GM19193 (cell line): ENCODE measurements around the gene SLK.

Experiments used
- POLR2A ChIP-seq: IDR thresholded peaks from 4 replicates; pipeline ENCODE4 v1.6.1; 2011; ENCODE audit not compliant: insufficient read depth, insufficient read length; ENCODE audit errors: extremely low read depth

The SLK gene

GRCh38 chr10:103966671-103967447 lies at the start of gene SLK:
SLK (plus strand) TSS chr10:103967140; CDS start chr10:103967746, 606 bp downstream.
- peak; percentile 84 for TF ChIP-seq POLR2A

DNA sequence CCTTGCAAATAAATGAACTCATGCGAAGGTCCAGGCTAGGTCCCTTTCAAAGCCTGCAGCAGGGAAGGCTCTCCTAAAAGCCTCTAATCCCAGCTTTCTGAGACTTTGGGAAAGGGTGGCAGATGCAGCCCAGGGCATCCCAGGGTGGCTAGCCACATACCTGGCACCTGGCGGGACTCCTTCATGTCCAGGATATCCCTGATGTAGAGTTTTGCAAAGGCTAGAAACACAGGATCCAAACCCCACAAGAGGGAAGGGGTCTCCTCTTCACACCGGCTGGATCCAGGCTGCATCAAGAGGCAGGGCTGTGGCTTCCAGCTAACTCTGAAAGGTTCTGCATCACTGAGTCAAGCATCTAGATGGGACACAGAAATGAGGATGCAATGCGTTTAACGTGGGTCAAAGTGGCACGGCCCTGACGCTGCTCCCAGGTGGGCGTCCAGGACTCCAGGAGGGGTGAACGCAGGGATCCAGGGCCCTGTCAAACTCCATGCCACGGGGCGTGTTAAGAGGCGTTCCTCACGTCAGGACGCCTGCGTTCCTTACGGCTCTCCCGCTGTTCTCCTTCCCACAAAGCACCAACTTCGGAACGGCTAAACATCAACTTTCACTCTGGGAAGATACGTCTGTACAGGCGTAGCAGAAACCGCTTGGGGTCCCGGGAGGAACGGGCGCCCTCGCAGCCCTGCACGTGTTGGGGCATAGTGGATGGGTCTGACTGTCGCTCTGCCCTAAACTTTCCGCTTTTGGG lies 49.5 kb upstream of the SLK start:
- TF ChIP-seq POLR2A: no peak

- peak; percentile 96 for TF ChIP-seq POLR2A
These were observed 48.7 kb upstream of the SLK start, which contains the start of gene STN1 for GRCh38 chr10:103918053-103918846. STN1 (minus strand) TSS chr10:103918184; CDS start chr10:103917594, 590 bp downstream.

GRCh38 chr10:103919648-103920025 lies 47.3 kb upstream of the SLK start:
- TF ChIP-seq POLR2A: no peak

DNA sequence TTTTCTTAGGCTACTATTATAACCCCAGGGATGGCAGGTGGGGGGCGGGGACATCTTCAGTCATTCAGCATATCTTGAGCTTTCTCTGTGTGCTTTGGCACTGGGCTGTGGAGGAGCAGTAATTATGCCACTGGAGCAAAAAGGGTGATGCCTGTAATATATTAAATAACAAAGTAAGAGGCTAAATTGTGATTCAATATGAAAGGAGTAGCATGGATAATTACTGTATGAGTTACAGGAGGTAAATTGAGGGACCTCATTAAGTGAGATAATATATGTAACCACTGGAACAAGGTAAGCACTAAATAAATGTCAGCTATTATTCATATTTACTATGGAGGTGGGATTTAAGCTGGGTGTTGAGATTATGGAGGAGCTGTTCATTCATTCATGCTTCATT lies 45.7 kb upstream of the SLK start:
- TF ChIP-seq POLR2A: no peak

DNA sequence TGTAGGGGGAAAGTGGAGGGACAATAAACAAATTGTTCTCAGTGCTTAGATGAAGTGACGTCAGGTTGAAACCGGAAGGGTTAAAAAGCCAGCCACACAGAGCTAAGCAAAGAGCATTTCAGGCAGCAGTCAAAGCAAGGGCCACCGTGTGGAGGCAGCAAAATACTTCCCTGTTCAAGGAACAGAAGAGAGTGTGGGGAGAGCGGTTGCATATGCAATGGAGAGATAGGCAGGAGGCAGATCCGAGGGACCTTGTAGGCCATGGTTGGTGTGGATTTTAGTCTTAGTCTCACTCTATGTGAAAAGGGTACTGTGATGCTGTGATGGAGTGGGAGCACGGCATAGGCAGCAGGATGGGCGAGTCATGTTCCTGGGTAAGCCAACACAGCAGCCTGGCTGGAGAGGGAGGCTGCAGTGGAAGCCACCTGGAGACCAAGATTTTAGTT lies 45.2 kb upstream of the SLK start:
- TF ChIP-seq POLR2A: no peak

DNA sequence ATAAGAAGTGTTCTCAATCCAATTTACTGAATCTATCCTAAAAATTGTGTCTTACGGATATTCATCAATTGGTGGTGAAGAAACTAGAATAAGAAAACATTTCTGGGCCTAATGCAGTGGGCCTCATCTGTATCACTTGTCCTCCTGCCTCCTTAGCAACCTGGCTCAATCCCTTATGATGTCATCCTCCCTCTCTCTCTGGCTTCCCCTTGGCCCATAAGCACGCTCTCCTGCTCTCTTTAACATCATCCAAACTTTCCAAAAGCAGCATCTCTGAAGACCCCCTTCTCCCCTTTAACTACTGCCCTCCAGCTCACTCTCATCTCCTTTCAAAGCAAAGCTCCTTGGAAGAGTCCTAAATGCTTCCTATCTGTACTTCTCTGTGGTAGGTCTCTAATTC lies 44.3 kb upstream of the SLK start:
- no peak for TF ChIP-seq POLR2A

DNA sequence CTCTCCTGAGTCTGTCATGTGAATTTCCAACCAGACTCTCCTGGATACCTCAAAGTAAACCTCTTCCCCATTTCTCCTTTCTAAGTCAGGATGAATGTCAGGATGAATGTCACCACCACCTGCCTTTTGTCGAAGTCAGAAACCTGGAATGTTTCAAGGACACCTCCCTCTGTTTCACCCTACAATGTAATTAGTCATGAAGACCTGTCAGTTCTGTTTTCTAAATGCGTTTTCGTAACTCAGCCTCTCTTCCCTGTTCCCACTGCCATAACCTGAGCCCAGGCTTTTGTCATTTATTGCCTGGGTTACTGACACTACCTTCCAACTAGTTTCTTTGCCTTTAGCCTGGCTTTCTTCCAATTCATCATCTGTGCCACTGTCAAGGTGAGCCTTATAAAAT lies 43.4 kb upstream of the SLK start:
- no peak for TF ChIP-seq POLR2A

- TF ChIP-seq POLR2A: no peak
These were observed 41.3 kb upstream of the SLK start for GRCh38 chr10:103925591-103925990.

- no peak for TF ChIP-seq POLR2A
These were observed 40.1 kb upstream of the SLK start for GRCh38 chr10:103926722-103927319.

GRCh38 chr10:103928784-103929183 lies 38.2 kb upstream of the SLK start:
- no peak for TF ChIP-seq POLR2A

DNA sequence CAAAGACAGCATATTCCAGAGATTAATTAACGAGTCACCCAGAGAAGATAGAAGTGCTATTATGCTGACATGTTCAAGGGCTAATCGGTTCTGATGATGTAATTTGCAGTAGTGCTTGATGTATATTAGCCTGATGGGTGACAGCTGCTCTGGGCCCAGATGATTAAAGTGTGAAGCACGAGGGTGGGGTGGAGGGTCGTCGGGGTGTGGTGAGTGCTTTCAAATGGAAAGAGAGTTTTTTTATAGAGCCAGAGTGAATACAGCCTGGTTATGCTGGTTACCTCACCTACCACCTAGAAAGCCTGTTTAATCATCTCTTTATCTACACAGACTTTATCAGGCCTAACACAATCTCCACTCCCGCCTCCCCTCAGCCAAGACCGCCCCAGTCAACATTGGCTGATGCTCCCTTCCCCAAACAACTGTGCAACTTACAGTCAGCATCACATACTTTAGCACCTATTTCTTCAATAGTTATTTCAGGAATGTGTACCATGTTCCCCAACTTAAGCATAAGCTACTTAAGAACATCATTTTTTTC lies 37.5 kb upstream of the SLK start:
- no peak for TF ChIP-seq POLR2A

DNA sequence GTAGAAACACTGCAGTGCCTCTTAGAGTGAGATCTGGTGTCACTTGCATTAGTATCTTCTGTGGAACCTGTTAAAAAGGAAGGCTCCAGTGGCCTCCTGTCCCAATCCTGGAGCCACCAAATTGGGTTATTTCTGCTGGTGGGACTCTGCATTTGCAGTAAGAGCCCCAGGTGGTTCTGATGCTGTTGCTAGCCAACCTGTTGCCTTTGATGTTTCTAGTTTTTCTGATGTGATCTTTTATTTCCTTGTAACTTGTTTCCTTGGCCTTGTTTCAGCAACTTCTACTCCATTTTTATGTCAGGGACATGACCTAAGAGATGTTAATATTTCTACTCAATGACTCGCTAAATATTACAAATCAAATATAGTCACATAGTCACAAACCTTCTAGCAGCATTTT lies 36.5 kb upstream of the SLK start:
- TF ChIP-seq POLR2A: no peak

GRCh38 chr10:103930881-103931280 lies 36.1 kb upstream of the SLK start:
- TF ChIP-seq POLR2A: no peak
